ENCODE measurements around the gene PPP4R4.

PPP4R4 gene

DNA sequence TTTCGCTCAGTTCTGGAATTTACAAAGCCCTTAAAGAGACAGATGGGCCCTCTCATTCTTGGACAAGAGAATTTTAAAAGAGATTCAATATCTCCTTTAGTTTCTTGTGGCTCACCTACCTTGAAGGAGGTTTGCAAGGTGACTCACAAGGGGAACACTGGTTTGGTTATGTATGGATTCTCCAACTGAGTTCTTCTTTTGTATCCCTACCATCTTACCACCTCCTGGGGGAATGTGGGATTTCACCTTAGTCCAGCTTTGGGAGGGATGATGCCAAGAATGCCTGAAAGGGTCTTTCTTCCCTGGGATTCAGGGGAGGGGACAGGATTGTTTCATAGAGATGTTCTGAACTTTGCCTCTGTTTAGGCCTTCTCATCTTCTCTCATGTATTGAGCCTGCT lies 3.7 kb downstream of the PPP4R4 start:
- no peak overlapping the region for H3K4me3 ChIP-seq (ENCODE audit: low read depth, low read length)
- TF ChIP-seq, protein P1, sequence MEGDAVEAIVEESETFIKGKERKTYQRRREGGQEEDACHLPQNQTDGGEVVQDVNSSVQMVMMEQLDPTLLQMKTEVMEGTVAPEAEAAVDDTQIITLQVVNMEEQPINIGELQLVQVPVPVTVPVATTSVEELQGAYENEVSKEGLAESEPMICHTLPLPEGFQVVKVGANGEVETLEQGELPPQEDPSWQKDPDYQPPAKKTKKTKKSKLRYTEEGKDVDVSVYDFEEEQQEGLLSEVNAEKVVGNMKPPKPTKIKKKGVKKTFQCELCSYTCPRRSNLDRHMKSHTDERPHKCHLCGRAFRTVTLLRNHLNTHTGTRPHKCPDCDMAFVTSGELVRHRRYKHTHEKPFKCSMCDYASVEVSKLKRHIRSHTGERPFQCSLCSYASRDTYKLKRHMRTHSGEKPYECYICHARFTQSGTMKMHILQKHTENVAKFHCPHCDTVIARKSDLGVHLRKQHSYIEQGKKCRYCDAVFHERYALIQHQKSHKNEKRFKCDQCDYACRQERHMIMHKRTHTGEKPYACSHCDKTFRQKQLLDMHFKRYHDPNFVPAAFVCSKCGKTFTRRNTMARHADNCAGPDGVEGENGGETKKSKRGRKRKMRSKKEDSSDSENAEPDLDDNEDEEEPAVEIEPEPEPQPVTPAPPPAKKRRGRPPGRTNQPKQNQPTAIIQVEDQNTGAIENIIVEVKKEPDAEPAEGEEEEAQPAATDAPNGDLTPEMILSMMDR (IDR thresholded peaks at IDR 0.05; ENCODE audit: borderline replicate concordance, insufficient read depth, low read depth, low read length): no peak

DNA sequence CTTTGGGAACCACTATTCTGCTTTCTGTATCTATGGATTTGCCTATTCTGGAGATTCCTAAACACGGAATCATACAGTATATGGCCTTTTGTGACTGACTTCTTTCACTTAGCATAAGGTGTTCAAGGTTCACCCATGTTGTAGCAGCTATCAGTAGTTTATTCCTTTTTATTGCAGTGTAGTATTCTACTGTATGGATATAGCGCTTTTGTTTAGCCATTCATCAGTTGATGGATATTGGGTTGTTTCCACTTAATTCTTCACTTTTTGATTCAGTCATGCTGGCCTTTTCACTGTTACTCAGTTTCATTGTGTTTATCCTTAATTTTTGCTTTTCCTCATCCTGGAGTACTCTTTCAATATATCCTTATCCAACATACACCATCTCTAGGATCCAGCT lies 5.1 kb downstream of the PPP4R4 start:
- TF ChIP-seq, protein P1 (IDR thresholded peaks at IDR 0.05; ENCODE audit: borderline replicate concordance, insufficient read depth, low read depth, low read length): no peak
- H3K4me3 ChIP-seq (ENCODE audit: low read depth, low read length): no peak overlapping the region

DNA sequence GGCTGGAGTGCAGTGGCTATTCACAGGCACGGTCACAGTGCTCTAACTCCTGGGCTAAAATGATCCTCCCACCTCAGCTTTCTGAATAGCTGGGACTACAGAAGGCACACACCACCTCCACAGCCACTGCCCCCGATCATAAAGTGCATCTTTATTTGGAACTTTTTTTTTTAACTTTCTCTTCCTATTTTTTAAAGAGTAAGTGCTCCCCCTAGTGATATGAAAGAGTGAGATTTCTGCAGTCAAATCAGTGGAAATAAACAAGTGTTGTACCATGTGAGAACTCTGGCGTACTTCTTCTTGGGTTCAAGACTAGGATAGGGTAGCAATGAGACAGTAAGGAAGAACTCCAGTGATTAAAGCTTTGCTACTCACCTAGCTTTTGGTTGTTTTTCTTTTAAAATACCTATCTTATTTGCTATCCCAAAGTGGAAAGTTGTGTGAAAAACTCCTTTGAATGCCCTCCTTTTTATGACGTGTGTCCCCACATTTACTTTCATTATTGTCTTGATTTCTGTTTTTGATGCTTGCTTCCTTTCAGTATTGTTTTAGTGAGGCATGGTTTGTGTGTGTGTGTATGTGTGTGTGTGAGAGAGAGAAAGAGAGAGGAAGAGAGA lies 6.6 kb downstream of the PPP4R4 start:
- H3K4me3 ChIP-seq (ENCODE audit: low read depth, low read length): no peak overlapping the region
- TF ChIP-seq, protein P1 (IDR thresholded peaks at IDR 0.05; ENCODE audit: borderline replicate concordance, insufficient read depth, low read depth, low read length): peak; percentile 44; the same call in 1 of the 2 replicates

DNA sequence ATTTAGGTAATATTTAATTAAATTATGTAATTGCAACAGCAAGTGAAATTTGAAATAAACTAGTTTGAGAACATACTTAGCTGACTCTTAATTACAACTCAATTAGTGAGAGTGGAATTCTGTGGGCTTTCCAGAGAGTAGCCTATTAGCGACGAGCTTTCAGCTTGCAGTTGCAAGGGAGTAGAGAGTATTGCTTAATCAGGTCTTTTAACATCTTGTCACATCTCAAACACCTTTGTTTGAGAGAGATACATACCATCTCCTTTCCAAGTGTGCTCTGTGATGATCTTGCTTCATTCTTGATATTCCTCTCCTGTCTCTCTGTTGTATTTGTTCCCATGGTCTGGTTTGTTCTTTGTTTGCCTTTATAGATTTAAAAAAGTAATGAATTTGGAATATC lies 7.7 kb downstream of the PPP4R4 start:
- TF ChIP-seq, protein P1 (IDR thresholded peaks at IDR 0.05; ENCODE audit: borderline replicate concordance, insufficient read depth, low read depth, low read length): no peak
- no peak overlapping the region for H3K4me3 ChIP-seq (ENCODE audit: low read depth, low read length)

DNA sequence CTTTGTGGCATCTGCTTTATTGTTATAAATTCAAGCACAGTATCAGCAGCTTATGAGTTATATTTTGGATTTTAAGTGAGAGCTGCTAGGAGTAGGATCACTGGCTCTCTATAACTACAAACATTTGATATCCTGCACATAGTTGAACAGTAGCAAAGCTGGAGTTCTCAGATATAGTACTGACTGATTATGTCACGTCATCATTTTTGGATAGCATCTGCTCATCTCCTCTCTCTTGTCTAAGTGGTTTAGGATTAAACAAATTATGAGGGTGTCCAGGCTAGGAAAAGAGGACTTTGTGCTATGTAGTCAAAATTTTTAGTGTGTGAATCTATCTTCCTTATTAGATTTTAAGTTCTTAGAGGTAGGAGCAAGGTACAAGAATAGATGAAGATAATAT lies 18.4 kb downstream of the PPP4R4 start:
- H3K4me3 ChIP-seq (ENCODE audit: low read depth, low read length): no peak overlapping the region
- TF ChIP-seq, protein P1 (IDR thresholded peaks at IDR 0.05; ENCODE audit: borderline replicate concordance, insufficient read depth, low read depth, low read length): no peak

DNA sequence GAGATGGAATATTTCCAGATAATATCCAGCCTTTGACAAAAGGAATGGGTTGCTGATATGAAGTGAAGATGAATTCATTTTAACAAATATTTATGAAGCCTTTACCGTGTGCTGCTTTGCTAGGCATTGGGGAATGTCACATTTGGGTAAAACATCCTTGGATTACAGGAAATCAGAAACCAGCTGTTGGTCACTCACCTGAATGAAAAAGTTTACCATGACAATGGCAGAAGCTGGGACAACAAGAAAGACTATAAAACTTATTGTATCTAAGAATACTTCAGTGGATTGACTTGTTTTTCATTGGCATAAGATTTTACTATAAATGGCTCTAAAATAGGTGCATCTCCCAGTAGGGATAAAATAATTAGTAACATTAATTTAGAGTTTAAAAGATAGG lies 19.7 kb downstream of the PPP4R4 start:
- TF ChIP-seq, protein P1 (IDR thresholded peaks at IDR 0.05; ENCODE audit: borderline replicate concordance, insufficient read depth, low read depth, low read length): no peak
- H3K4me3 ChIP-seq (ENCODE audit: low read depth, low read length): no peak overlapping the region

DNA sequence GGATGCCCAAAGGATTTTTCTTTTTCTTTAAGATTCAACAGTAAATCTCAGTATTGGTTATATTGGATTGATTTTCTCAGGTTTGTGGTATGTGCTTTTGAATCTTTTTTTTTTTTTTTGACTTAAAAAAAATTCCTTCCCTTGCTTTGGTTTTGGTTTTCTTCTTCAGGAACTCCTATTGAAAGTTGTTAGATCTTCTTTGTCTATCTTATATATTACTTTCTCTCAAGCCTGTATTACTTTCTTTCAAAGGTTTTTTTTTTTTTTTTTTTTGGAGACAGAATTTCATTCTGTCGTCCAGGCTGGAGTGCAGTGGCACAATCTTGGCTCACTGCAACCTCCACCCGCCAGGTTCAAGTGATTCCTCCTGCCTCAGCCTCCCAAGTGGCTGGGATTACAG lies 21.9 kb downstream of the PPP4R4 start:
- TF ChIP-seq, protein P1 (IDR thresholded peaks at IDR 0.05; ENCODE audit: borderline replicate concordance, insufficient read depth, low read depth, low read length): no peak
- no peak overlapping the region for H3K4me3 ChIP-seq (ENCODE audit: low read depth, low read length)

Measured in GM12875 (cell line).